GM08714 (cell line): Measurements from ENCODE around the gene PLD5.
"Not testable (repeated sequence)": the region's sequence is repeated elsewhere in the genome, so short reads cannot be mapped to it uniquely, and the experiment has no call there.

Source experiments
- H3K4me3 ChIP-seq: fragments of 200-500 bp; sonication (Bioruptor generic); 2 replicates; pipeline ENCODE4 v1.5.1; 2014; ENCODE audit warnings: mild to moderate bottlenecking, low read length, inconsistent platforms
- ZNF274 ChIP-seq: IDR thresholded peaks from 2 replicates; pipeline ENCODE4 v1.6.1; 2012; ENCODE audit warnings: mild to moderate bottlenecking, low read depth, low read length

PLD5 gene

GRCh38 chr1:242219905-242220304, 304.6 kb downstream of the PLD5 start:
- no peak for TF ChIP-seq ZNF274
- H3K4me3 ChIP-seq: no peak overlapping the region

GRCh38 chr1:242219298-242219901, 305.1 kb downstream of the PLD5 start:
- TF ChIP-seq ZNF274: no peak

GRCh38 chr1:242216368-242216767, 308.1 kb downstream of the PLD5 start:
- no peak overlapping the region for H3K4me3 ChIP-seq
- TF ChIP-seq ZNF274: no peak

More at GRCh38 chr1:242219298-242219901, 305.1 kb downstream of the PLD5 start:
- no peak overlapping the region for H3K4me3 ChIP-seq

- H3K4me3 ChIP-seq: not testable (repeated sequence)
These were observed 310.0 kb downstream of the PLD5 start for GRCh38 chr1:242214455-242214854.

GRCh38 chr1:242212961-242213360, 311.5 kb downstream of the PLD5 start:
- not testable (repeated sequence) for H3K4me3 ChIP-seq

- H3K4me3 ChIP-seq: no peak overlapping the region
These were observed 312.1 kb downstream of the PLD5 start for GRCh38 chr1:242212401-242212800.

GRCh38 chr1:242211254-242212022, 313.1 kb downstream of the PLD5 start:
- H3K4me3 ChIP-seq: no peak overlapping the region
- no peak for TF ChIP-seq ZNF274

More at GRCh38 chr1:242212401-242212800, 312.1 kb downstream of the PLD5 start:
- TF ChIP-seq ZNF274: no peak

GRCh38 chr1:242210316-242210715, 314.2 kb downstream of the PLD5 start:
- not testable (repeated sequence) for H3K4me3 ChIP-seq

- H3K4me3 ChIP-seq: no peak overlapping the region
- no peak for TF ChIP-seq ZNF274
These were observed 315.4 kb downstream of the PLD5 start for GRCh38 chr1:242209063-242209462.

GRCh38 chr1:242208021-242208420, 316.5 kb downstream of the PLD5 start:
- TF ChIP-seq ZNF274: no peak
- no peak overlapping the region for H3K4me3 ChIP-seq

- H3K4me3 ChIP-seq: no peak overlapping the region
- no peak for TF ChIP-seq ZNF274
These were observed 317.5 kb downstream of the PLD5 start for GRCh38 chr1:242206994-242207393.

GRCh38 chr1:242205622-242206489, 318.6 kb downstream of the PLD5 start:
- no peak overlapping the region for H3K4me3 ChIP-seq
- TF ChIP-seq ZNF274: no peak

- TF ChIP-seq ZNF274: no peak
- H3K4me3 ChIP-seq: no peak overlapping the region
These were observed 321.2 kb downstream of the PLD5 start for GRCh38 chr1:242203262-242203661.

- no peak overlapping the region for H3K4me3 ChIP-seq
- TF ChIP-seq ZNF274: no peak
These were observed 323.4 kb downstream of the PLD5 start for GRCh38 chr1:242201090-242201489.
